ENCODE results near the gene POU2AF1.
"Not testable (repeated sequence)": the region's sequence is repeated elsewhere in the genome, so short reads cannot be mapped to it uniquely, and the experiment has no call there.

POU2AF1 gene

DNA sequence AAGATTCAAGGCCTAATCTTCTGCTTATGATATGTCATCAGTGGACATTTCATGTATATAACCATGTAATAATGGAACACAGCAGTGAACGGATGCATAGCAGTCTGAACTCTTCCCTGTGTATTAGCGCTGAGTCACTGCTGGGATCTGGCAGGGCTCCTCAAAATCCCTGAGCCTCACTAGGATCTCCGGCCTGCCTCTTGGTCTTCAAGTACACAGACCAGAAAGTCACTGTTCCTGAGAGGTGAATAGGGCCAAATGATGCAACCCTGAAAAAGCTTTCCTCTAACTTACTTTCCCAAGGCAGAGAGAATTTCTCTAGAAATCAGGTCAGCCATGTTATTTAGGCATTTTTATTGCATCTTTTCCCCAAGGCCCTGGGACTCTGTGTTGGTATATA lies 35.0 kb downstream of the POU2AF1 start:
- no peak for DNase-seq (ENCODE audit: low spot score)

DNA sequence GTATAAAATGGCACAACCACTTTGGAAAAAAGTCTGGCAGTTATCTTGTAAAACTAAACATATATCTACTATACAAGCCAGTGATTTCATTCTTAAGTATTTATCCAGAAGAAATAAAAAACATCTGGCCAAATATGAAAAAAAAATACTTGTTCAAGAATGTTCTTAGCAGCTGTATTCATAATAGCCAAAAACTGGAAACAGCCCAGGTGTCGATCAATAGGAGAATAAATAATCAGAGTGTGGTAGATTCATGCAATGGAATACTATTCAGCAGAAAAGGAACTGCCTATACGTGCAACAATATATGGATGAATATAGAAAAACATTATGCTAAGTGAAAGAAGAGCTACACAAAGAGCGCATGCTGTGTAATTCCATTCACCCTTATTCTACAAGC lies 36.7 kb downstream of the POU2AF1 start:
- no peak for DNase-seq (ENCODE audit: low spot score)

DNA sequence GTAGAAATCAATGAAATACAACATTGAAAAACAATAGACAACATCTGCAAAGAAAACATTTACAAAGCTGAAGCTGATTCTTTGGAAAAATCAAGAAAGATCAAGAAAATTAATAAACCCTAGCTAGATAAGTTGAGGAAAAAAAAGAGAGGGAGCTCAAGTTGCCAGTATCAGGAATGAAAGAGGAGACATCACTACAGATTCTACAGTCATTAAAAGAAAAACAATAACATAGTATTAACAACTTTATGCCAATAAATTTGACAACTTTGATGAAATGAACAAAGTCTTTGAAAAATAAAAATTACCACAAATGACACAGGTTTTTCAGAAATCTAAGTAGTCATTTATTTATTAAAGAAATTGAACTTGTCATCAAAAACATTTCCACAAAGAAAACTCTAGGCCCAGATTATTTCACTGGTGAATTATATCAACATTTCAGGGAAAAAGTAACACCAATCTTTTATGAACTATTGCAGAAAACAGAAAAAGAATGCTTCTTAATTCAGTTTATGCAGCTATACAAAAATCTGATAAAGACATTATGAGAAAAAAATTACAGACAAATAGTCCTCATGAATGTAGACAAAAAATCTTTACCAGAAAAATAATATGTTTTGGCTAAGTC lies 39.2 kb downstream of the POU2AF1 start:
- no peak for DNase-seq (ENCODE audit: low spot score)

GRCh38 chr11:111336582-111337256 lies 42.4 kb downstream of the POU2AF1 start:
- no peak for DNase-seq (ENCODE audit: low spot score)

- DNase-seq (ENCODE audit: low spot score) = no peak
Measured at GRCh38 chr11:111336062-111336461, 43.0 kb downstream of the POU2AF1 start.

DNA sequence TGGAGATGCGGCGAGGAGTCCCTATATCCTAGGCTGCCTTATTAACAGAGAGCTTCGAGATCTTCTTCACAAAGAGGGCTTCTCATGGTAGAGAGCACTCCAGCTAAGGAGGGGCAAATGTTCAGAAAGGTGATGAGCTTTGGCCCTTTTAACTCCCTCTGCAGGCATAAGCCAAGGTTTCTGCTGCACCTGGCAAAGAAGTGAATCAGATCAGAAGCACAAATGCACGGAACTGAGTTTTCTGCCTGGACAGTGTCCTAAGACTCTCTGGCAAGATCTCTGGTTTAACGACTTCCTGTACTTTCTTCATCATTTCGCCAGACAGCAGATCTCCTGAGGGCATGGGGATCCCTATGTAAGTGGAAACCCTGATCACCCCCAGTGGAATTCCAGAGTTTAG lies 43.5 kb downstream of the POU2AF1 start:
- no peak for DNase-seq (ENCODE audit: low spot score)

DNA sequence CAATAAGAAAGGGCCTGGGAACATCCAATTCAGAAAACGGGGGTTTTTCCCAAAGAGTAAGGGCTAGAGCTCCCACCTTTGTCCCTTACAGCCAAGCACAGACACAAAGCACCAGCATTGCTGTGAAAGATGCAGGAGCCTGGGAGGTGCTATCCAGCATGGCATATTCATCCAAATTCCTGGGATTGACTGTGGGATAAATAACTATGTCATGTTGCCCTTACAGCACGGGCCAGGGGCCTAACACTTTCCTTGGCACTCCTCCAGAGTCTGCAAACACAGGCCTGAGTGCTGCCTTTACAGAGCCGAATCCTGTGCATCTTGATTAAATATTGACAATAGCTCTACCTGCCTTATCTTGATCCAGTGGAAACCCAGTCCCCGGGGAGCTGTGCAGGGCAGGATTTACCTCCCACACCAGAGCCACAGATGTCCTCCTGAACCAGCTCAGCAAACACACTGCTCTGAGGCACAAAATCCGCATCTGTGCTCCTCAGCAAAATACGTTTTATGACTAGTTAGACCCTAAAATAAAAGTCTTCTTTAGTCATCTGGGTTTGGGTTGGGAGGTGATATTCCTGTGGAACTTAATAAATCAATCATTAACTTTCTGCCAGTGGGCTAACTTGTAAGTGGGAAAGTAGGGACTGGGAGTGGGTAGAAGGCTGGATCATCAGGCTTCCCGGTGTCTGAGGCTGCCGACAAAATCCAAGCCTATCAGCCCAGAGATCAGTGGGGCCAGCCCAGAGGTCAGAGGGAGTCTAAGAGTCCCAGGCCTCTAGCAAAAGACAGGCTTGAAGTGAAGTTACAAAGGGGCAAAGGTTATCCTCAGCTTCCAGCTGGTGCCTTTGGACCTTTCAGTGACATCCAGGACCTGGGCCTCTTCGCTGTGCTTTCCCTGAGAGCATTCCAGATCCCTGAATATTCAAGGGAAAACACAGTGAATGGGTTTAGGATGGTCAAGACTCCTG lies 44.3 kb downstream of the POU2AF1 start:
- no peak for DNase-seq (ENCODE audit: low spot score)

GRCh38 chr11:111331711-111332479 lies 47.2 kb downstream of the POU2AF1 start:
- DNase-seq (ENCODE audit: low spot score) = no peak

DNA sequence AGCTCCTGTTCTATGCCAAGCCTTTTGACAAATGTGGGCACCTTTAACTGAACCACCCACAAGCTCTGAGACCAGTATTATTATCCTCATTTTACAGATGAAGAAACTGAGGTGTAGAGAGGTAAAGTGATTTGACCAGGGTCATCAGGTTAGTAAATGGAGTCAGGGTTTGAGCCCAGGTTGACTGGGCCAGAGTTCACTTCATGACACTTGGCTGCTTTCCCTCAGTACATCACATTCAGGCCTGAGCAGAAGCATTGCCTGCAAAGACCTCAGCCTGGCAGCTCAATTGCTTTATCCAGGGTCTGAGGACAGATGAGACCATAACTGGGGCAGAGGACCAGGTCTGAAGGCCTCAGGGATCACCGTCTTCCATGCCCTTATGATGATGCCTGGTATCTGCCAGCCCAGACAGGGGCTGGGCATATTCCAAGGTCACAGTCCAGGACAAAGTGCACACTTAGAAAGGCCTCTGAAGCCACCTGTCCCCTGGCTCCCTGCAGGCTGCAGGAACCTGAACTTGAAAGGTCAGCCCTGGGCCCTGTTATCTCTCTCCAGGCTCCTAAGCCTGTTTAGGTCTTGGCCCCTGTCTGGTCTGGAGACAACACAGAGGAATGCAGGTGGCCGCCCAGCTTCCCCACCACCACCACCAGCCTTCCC lies 48.7 kb downstream of the POU2AF1 start:
- DNase-seq (ENCODE audit: low spot score) = no peak

GRCh38 chr11:111329306-111330204 lies 49.5 kb downstream of the POU2AF1 start:
- no peak for DNase-seq (ENCODE audit: low spot score)

DNA sequence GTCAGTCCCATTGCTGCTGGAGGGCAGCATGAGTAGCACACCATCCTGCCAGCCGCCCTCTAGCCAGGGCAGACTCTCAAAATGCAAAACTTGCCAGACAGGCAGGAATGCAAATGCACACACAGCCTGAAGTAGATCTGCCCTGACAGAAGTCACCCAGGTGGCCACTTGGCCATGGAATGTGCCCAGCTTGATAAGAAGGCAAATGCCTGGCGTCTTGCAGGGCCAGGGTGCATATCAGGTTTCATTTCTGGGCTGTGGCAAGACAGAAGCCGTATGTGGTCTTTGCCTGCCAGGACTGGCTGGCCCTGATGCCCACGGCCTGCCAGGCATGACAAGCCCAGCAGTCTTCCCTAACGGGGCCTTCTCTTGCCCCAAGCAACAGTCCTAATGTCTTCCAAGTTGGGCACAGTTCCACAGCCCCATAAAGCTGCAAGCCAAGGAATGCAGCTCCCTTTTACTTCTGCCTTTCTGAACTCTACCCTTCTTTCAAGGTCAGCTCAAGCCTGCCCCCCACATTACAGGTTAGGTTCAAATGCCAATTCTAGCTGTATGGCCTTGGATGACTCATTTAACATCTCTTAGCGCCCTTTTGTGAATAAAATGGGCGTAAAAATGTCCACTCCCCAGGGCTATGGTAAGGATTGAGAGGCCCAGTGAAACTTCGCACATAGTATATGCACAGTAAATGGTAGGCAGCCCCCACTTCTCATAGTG lies 51.0 kb downstream of the POU2AF1 start:
- peak; percentile 28 for DNase-seq (ENCODE audit: low spot score)

DNA sequence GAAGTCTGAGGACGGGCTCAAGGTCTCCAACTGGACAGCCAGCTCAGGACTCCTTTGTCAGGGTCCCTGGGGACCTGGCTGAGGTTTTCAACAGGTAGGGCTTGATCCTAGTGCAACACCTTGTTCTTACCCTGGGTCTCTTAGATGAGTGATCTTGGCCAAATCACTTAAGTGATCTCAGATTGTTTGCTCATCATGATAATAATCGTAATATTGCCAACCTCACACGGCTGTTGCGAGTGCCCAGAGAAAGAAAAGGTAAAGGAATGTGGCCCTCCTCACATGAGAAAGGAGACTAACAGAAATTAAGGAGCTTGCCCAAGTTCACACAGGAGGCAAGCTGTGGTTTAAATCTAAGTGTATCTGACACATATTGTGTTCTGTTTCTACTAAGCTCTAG lies 52.3 kb downstream of the POU2AF1 start:
- DNase-seq (ENCODE audit: low spot score) = no peak

DNA sequence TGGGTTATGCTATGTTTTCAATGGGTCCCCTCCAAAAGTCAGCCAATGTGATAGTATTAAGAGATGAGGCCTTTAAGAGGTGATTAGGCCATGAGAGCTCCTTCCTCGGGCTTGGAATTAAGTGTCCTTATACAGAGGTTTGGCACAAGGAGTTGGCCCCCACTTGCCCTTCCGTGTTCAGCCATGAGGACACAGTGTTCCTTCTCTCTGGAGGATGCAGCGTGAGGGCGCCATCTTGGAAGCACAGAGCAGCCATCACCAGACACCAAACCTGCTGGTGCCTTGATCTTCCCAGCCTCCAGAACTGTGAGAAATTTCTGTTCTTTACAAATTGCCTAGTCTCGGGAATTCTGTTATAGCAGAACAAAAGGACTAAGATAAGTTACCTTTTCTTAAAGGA lies 53.8 kb downstream of the POU2AF1 start:
- DNase-seq (ENCODE audit: low spot score) = no peak

GRCh38 chr11:111324277-111324720 lies 54.8 kb downstream of the POU2AF1 start:
- no peak for DNase-seq (ENCODE audit: low spot score)

DNA sequence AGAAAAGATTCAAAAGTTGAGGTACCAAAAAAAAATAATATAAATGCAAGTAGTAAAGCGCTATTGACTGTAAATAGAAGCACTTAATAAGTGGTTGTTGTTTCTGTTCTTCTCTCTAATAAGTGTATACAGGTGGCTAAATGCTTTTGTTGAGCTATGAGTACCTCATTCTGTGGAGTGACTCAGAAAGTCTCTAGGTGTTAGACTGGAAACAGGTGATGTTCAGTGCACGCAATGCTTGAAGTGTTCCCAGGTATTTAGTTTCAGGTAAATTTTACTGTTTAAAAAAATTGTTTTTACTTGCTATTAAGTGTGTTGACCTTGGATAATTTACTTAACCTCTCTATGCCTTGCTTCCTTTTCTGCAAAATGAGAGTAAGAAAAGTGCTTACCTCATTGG lies 56.5 kb downstream of the POU2AF1 start:
- DNase-seq (ENCODE audit: low spot score) = no peak

GRCh38 chr11:111320728-111321568 lies 58.1 kb downstream of the POU2AF1 start:
- DNase-seq (ENCODE audit: low spot score) = no peak

DNA sequence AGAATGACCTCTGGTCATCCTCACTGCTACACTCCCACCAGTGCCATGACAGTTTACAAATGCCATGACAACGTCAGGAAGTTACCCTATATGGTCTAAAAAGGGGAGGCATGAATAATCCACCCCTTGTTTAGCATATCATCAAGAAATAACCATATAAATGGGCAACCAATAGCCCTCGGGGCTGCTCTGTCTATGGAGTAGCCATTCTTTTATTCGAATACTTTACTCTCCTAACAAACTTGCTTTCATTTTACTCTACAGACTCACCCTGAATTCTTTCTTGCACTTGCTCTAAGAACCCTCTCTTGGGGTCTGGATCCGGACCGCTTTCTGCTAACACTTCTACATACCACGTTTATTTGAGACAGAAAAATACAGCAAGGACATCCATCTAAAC lies 58.9 kb downstream of the POU2AF1 start:
- not testable (repeated sequence) for DNase-seq (ENCODE audit: low spot score)

DNA sequence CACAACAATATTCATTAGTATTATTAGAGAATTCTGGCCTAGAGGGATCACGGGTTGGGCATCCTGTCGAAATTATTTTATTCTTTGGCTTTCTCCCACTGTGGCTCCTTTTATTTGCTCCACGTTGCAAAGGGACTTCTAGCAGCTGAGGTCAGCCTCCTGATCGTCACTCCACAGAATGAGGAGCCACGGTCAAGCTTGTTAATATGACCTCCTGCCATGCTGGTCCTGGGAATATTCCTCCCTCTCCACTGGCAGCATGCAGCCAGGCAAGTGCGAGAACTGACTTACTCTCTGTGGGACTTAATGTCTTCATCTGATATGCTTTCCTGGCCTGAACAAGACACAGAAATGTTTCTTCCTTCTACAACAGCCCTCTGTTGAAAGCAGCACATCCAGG lies 59.8 kb downstream of the POU2AF1 start:
- DNase-seq (ENCODE audit: low spot score) = no peak

- DNase-seq (ENCODE audit: low spot score) = no peak
Measured at GRCh38 chr11:111312076-111312475, 67.0 kb downstream of the POU2AF1 start.

Measured in germinal center (tissue), 1 donor.